Measurements from ENCODE around the gene ZBTB20. TPM values are rescaled to one million over a fixed set of nuclear protein-coding genes. Genes with fewer than 3 reads are reported as not detected.

The ZBTB20 gene
- total RNA-seq, 1 experiment from 2014 or later = 10.7 TPM

DNA sequence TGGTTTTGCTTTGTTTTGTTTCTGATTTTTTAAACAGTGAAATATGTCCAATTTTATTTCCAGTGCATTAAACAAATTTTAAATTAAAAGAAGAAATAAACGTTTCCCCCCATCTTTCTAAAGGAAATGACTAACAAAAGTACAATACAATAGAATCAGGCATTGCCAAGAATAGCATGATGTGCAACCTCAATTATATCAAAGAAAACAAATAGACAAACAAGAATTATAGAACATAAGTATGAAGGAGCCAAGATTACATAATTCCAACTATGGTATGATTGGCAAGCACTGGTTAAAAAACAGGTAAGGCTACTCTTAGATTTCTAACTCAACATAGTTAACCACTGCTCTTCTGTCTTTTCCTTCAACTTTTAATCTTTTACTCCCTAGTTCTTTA is 826.8 kb downstream of the ZBTB20 start:
- no peaks in the 10 kb centered on the region for H3K27me3 Mint-ChIP-seq (ENCODE audit: insufficient read depth, unreplicated experiment)

DNA sequence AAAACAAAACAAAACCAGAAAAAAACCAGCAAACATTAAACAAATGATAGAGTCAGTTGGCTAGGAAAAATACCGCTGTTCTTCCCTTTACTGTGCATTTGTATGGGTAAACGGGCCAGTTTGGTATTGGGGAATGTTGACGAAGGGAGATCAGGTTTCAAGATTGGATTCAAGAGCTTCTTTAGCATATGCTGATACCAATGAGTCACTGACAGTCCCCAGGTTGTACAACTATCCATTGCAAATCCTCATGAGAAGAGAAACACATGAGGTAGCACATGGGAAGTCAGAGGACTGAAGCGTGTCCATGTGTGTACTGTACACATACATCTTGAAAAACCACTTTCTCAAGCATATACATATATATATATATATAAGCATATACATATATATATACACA is 827.6 kb downstream of the ZBTB20 start:
- Mint-ChIP-seq H3K27me3 (ENCODE audit: insufficient read depth, unreplicated experiment) (no peaks in the 10 kb centered on the region), H3K27ac (ENCODE audit: low read depth, unreplicated experiment) (peak overlapping the region; percentile 46), H3K9me3 (ENCODE audit: unreplicated experiment) (no peaks in the 10 kb centered on the region), H3K36me3 (ENCODE audit: insufficient read depth, unreplicated experiment) (peaks cover 12% of the 10 kb centered on the region), H3K4me3 (ENCODE audit: unreplicated experiment) (no peak overlapping the region), H3K4me1 (ENCODE audit: insufficient read depth, unreplicated experiment) (peaks cover 14% of the 10 kb centered on the region)
- no TSS peak for BruUV-seq (replicated peaks)
- POLR2A ChIA-PET = no interaction called here
- CTCF ChIA-PET = interaction anchor here (1.7 kb wide), 1 partner anchor 16 kb away, joined by 6 read pairs; no protein-coding TSS in a partner anchor
- DNase-seq (ENCODE audit: unreplicated experiment) = peak; percentile 91
- TF ChIP-seq, protein P1, sequence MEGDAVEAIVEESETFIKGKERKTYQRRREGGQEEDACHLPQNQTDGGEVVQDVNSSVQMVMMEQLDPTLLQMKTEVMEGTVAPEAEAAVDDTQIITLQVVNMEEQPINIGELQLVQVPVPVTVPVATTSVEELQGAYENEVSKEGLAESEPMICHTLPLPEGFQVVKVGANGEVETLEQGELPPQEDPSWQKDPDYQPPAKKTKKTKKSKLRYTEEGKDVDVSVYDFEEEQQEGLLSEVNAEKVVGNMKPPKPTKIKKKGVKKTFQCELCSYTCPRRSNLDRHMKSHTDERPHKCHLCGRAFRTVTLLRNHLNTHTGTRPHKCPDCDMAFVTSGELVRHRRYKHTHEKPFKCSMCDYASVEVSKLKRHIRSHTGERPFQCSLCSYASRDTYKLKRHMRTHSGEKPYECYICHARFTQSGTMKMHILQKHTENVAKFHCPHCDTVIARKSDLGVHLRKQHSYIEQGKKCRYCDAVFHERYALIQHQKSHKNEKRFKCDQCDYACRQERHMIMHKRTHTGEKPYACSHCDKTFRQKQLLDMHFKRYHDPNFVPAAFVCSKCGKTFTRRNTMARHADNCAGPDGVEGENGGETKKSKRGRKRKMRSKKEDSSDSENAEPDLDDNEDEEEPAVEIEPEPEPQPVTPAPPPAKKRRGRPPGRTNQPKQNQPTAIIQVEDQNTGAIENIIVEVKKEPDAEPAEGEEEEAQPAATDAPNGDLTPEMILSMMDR (IDR thresholded peaks at IDR 0.05; ENCODE audit: unreplicated experiment) = no peak
- intact Hi-C loops (cut with micrococcal nuclease) = no loop called here

More for the DNA sequence above, 826.8 kb downstream of the ZBTB20 start:
- no TSS peak for BruUV-seq (replicated peaks)
- no peak overlapping the region for H3K4me3 Mint-ChIP-seq (ENCODE audit: unreplicated experiment)
- TF ChIP-seq, protein P1 (IDR thresholded peaks at IDR 0.05; ENCODE audit: unreplicated experiment) = no peak
- ChIA-PET CTCF (interaction anchor here (0.6 to 1.7 kb wide), 2 partner anchors 16 to 340 kb away, joined by 5 to 6 read pairs; no protein-coding TSS in a partner anchor), POLR2A (no interaction called here)
- H3K27ac Mint-ChIP-seq (ENCODE audit: low read depth, unreplicated experiment) = no peak overlapping the region
- peaks cover 12% of the 10 kb centered on the region for H3K36me3 Mint-ChIP-seq (ENCODE audit: insufficient read depth, unreplicated experiment)
- H3K4me1 Mint-ChIP-seq (ENCODE audit: insufficient read depth, unreplicated experiment) = peaks cover 14% of the 10 kb centered on the region
- peak; percentile 56 for DNase-seq (ENCODE audit: unreplicated experiment)
- intact Hi-C loops (cut with micrococcal nuclease) = no loop called here
- H3K9me3 Mint-ChIP-seq (ENCODE audit: unreplicated experiment) = no peaks in the 10 kb centered on the region

DNA sequence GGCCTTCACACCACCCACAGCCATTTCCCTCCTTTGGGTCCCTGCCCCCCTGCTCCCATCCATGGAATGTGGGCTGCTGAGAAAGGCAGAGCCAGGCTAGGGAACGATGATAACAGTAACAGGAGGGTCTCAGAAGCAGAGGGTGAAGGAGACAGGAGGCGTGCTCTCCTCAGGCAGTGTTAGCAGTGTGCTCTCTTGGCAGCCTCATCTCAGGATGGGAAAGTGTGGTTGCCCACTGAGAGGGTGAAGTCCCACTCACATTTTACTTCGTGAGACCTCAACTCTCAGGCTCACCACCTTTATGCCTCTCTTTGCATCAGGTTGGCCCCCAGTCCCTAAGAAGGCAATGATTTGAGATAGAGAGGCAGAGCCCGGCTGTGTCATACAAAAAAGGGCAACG is 828.8 kb downstream of the ZBTB20 start:
- TF ChIP-seq, protein P1 (IDR thresholded peaks at IDR 0.05; ENCODE audit: unreplicated experiment) = no peak
- Mint-ChIP-seq H3K27me3 (ENCODE audit: insufficient read depth, unreplicated experiment) (no peaks in the 10 kb centered on the region), H3K4me1 (ENCODE audit: insufficient read depth, unreplicated experiment) (peaks cover 14% of the 10 kb centered on the region), H3K36me3 (ENCODE audit: insufficient read depth, unreplicated experiment) (peaks cover 12% of the 10 kb centered on the region), H3K9me3 (ENCODE audit: unreplicated experiment) (no peaks in the 10 kb centered on the region), H3K4me3 (ENCODE audit: unreplicated experiment) (no peak overlapping the region), H3K27ac (ENCODE audit: low read depth, unreplicated experiment) (no peak overlapping the region)
- intact Hi-C loops (cut with micrococcal nuclease) = no loop called here
- POLR2A ChIA-PET = no interaction called here
- DNase-seq (ENCODE audit: unreplicated experiment) = no peak
- CTCF ChIA-PET = interaction anchor here (0.6 to 0.8 kb wide), 2 partner anchors 24 to 1956 kb away, joined by 3 read pairs; partner anchors contain the start of gene TIGIT
- BruUV-seq (replicated peaks) = no TSS peak

DNA sequence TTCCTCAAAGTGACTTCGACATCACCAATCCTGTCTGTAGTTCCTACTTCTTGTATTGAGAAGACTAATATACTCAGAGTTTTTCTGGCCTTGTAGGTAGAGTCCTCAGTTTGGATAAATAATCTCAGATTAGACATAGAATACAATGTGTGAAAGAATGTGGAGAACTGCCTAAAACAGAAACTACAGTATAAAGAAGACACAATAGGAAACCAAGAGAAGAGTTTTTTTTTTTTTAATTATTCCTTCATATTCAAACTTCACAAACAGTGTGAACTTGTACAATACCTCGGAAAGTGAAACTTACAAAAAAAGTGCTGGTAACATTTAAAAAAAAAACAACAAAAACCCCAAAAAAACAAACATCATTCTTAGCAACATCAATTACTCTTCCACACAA is 832.8 kb downstream of the ZBTB20 start:
- ChIA-PET POLR2A (no interaction called here), CTCF (no interaction called here)
- Mint-ChIP-seq H3K36me3 (ENCODE audit: insufficient read depth, unreplicated experiment) (peaks cover 12% of the 10 kb centered on the region), H3K4me3 (ENCODE audit: unreplicated experiment) (no peak overlapping the region), H3K27ac (ENCODE audit: low read depth, unreplicated experiment) (no peak overlapping the region), H3K4me1 (ENCODE audit: insufficient read depth, unreplicated experiment) (peaks cover 3% of the 10 kb centered on the region), H3K9me3 (ENCODE audit: unreplicated experiment) (no peaks in the 10 kb centered on the region), H3K27me3 (ENCODE audit: insufficient read depth, unreplicated experiment) (no peaks in the 10 kb centered on the region)
- no peak for DNase-seq (ENCODE audit: unreplicated experiment)
- TF ChIP-seq, protein P1 (IDR thresholded peaks at IDR 0.05; ENCODE audit: unreplicated experiment) = no peak
- no TSS peak for BruUV-seq (replicated peaks)
- intact Hi-C loops (cut with micrococcal nuclease) = no loop called here

All from MCF 10A (cell line).